DMS 273 treated with DMSO at 0.1 percent for 48 hours (cell line): ENCODE results near the gene PABPN1L.
"Not testable (repeated sequence)": the region's sequence is repeated elsewhere in the genome, so short reads cannot be mapped to it uniquely, and the experiment has no call there.

Experiments used
- DNase-seq: peaks from one replicate; lab custom pipeline; 2025; lab: John Stamatoyannopoulos, UW

The PABPN1L gene

DNA sequence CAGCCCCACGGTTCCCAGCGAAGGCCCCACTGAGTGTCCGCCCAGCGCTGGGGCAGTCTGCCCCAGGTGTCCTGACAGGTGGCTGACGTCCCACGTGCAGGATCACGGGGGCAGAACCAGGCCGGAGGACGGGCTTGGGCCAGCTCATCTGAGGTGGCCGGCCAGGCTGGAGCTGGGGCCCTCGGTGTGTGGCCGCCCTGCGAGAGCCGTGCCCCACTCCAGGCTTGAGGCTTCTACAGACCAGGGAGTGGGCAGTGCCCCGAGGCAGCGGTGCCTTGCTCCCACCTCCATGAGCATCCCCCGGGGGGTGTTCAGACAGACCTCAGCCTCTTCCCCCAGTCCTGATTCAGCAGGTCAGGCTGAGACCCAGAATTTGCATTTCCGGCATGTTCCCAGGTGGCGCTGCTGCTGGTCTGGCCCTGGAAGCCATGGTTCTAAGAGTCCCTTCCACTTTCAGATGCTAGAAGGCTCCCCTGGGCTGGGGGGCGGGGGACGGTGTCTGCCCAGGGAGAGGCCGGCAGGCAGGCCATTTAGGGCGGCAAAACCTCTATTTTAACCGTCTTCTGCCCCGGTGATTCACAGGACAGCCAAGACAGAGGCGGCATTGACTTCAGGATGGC lies 35.4 kb upstream of the PABPN1L start:
- no peak for DNase-seq

DNA sequence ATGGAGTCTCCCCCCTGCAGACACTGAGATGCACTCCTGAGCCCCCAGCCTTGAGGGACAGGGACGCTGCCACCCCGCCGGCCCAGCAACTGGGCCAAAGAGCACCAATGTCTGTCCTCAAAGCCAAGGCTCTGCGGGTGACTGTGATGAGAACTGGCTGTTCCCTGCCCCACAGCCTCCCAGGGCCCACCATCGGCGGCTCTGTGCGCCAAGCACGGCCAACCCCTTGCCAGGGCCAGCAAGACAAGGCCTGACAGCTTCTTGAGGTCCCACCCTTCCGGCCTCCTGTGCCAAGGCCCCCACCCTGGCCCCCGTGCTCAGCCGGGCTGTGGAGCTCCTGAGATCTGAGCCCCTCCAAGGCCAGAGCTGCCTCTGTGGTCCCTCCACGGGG lies 34.2 kb upstream of the PABPN1L start:
- DNase-seq = no peak

- DNase-seq = no peak
These were observed 33.6 kb upstream of the PABPN1L start for GRCh38 chr16:88899901-88900661.

DNA sequence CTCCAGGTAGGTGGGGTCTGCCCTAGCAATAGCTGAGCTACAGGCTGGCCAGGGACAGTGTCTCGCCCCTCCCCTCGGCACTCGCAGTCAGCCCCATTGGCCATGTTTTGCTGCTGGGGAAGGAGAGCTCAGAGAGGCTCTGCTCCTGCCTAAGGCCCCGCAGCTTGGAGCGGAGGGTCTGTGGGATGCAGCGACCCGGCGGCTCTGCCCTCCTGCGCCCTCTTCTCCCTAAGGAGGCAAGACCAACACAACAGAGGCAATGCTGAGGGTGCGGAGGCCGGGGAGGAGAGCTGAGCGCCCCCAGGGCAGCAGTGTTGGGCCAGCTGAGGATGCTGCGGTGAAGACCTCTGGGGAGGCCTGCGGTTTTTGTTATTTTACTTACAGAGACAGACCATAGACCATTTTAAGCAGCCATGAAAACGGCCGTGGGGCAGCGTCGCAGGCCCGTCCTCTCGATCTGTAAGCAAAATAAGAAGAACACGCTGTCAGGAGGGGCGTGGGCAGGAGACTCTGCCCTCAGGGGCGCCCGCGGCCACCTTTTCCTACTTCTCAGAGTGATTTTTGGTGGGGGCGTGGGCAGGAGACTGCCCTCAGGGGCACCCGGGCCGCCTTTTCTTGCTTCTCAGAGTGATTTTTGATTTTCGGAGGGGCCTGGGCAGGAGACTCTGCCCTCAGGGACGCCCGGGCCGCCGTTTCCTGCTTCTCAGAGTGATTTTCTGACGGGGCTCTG lies 31.4 kb upstream of the PABPN1L start:
- no peak for DNase-seq

- no peak for DNase-seq
These were observed 30.0 kb upstream of the PABPN1L start for GRCh38 chr16:88896238-88897070.

DNA sequence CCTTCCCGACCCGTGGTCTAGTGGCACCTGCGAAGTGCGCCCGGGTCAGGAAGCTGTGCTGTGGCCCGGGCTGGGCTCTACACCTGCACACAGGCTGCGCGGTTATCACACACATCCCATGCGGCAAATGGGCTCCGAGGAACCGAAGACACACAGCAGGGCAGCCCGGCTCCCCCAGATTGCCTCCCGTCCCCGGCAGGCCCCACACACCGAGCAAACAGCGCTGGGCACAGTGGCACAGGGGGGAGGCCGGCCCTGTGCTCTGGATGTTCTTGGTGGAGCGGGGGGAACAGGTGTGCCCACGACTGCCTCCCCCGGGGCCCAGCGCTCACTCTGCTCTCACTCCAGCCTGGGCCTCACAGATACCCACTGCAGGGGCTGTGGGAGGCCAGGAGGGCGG lies 28.9 kb upstream of the PABPN1L start:
- DNase-seq = no peak

DNA sequence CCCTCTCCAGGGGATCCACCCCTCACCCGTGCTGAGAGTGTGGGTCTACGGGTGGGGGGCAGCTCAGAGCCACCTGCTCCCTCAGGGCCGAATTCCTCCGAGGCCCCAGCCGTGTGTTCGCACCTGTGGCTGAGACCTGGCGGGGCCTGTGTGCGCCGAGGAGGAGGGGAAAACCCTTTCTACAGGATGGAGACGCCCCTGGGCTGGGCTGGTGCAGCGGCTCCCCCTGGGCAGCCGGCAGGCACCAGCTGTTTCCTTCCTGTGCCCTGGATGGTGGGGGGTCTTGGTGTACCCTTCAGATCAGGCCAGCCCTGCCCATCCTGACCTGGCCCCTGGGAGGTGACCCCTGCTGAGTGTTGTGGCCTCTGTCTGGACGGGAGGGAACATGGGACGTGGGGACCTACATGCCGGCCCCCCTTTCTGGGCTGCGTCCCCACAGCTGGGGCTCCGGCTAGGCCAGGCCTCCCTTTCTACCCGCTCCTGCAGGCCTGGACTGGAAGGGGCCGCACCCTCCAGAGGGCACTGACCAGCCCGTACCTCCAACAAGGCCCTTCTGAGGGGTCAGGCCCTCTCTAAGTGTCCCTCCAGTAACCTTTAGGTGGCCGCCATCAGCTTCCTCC lies 28.3 kb upstream of the PABPN1L start:
- DNase-seq = no peak

GRCh38 chr16:88894266-88894665 lies 27.8 kb upstream of the PABPN1L start:
- DNase-seq = not testable (repeated sequence)

GRCh38 chr16:88893127-88893968 lies 26.9 kb upstream of the PABPN1L start:
- no peak for DNase-seq

DNA sequence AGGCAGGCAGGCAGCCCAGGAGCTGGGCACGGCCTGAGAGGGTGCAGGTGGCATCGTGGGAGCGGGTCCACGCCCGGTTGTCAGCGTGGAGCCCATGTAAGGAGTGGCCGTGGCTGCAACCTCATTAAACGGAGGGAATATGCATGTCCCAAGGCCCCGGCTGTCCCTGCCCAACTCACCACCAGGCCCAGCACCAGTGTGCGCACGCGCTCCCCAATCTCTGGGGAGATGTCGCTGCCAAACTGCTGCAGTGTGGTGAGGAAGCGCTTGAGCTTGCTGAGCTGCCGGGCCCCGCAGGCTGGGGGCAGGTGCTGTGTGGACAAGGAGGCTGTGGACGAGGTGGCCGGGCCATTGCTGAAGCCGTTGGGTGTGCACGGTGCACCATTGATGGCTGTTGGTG lies 25.6 kb upstream of the PABPN1L start:
- no peak for DNase-seq

DNA sequence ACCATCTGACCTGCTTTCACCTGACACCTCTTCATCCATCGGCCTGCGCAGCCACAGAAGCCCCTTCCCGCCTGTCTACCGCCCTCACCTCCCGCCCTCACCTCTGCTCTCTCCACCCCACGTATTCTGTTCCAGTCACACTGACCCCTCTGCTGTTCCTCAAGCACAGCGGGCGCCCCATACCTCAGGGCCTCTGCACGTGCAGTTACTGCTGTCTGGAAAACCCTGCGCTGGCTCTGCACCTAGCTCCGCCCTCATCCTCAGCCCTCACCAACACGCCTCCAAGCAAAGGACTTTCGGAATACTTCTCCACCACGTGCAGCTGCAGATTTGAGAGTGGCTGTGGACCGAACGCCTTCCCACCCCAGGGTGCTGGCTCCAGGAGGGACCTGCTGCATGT lies 24.6 kb upstream of the PABPN1L start:
- no peak for DNase-seq

- DNase-seq = not testable (repeated sequence)
These were observed 23.4 kb upstream of the PABPN1L start for GRCh38 chr16:88889702-88890352.

DNA sequence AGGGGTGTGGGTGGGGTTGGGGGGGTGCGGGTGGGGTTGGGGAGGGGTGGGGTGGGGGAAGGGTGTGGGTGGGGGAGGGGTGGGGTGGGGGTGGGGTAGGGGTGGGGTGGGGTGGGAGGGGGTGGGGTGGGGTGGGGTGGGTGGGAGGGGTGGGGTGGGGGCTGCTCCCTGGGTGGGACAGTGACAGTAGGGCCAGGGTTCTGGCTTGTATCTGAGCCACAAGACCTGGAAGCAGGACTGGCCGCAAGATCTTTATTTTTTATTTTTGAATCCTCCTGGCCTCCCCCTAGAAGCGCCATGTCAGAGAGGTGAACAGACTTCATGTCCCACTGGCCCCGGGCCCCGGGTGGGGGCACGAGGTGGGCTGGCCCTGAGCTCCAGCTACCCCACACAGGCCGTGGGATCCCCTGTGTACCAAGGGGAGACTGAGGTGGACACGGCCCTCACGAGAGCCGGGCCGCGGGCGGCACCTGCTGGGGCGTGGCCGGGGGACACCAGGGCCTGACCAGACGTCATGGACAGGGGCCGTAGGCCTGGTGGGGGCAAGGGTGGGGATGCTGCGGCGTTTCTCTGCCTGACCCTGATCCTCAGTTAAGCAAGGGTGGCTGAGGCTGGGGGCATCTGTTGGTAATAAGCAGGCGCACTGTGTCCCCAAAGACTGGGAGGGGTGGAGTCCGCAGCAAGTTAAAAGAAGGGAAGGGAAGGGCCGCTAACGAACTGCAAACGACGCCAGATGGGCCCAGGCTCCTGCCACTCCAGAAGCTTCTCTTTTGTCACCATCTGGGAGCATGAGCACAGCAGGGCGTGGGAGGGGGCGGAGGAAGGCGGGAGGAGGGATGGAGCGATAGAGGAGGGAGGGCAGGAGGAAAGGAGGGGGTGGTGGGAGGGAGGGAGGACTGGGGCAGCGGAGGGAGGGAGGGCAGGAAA lies 22.3 kb upstream of the PABPN1L start:
- peak; percentile 38 for DNase-seq

DNA sequence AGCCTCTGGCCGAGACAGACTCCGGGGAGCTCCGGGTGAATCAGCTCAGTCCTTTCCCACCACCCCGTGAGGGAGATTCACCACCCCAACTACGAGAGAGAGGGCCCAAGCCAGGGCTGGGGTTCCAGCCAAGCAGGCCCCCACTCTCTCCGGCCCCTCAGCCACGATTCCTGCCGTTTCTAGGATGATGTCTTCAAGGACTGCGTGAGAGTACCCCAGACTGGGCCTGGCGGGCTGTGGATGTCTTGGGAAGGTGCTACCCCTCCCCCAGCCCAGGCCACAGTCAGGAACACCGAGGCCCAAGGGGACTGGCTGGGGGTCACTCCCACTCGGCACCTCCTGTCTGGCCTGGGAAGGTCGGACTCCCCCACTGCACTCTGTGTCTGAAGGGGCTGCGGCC lies 21.6 kb upstream of the PABPN1L start:
- no peak for DNase-seq

DNA sequence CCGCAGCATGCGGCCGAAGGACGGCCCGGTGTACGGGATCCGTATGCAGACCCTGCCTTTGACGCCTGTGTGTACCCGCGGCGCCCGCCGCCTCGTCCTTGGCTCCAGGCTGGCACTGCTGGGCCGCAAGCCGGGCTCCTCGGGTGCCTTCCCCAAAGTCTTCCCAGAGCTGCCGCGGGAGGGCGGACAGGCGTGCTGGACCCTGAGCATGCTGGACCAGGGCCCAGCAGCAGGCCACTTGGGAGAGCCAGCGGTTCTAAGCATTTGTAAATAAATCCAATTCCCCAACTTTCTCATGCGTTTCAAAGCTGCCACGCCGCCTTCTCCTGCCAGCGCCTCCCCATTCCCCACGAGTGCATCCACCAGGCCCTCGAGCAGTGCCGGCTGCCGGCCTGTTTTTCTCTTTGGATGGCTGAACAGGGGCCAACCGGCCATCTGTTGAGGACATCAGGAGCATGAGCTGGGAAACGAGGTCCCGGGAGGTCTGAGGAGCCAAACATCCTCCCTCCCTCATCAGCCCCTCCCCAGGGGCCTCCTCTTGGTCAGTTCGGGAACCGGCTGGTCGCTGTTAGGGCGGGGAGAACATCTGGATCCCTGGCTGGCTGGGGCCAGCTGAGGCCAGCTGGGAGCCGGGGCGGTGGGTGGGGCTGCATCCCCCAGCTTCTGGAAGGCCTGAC lies 20.5 kb upstream of the PABPN1L start:
- peak; percentile 72 for DNase-seq

GRCh38 chr16:88886420-88886844 lies 20.0 kb upstream of the PABPN1L start:
- DNase-seq = no peak

GRCh38 chr16:88885693-88886280 lies 19.3 kb upstream of the PABPN1L start:
- DNase-seq = no peak

GRCh38 chr16:88884569-88885271 lies 18.3 kb upstream of the PABPN1L start:
- DNase-seq = no peak
